ENCODE data around the gene TAS2R31.

TAS2R31 gene

DNA sequence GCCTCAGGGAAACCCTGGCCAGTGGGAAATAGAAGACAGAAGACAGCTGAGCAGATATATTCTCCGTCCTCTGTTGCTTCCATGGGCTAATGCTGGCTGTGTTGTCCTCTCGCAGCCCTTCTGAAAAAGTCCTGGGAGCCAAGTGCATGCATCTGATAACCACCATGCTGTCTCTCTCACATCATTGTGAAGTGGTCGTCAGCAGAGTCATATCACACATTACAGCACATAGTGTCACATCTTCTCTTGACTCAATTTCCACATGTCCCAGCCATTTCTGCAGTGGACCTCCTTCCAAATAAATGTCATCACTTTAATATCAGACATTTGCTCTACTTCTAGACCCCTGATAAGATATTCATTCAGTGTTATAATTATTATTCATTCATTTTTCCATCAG is 36.9 kb downstream of the TAS2R31 start:
- no peak for DNase-seq

DNA sequence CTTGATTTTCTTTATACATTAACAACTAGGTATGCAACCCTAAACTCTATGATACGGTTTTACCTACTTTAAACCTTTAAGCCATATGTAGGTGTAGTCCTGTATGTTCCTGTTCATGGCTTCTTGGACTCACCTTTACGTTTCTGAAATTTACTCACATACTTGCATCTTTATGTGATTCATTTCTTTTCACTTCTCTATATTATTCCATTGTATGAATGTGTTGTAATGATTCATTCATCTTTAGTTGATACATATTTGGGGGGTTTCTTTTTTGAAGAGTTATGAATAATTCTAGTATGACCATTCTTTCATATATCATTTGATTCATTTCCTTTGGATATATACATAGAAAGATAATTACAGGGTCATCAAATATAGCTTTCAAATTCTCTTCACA is 42.1 kb downstream of the TAS2R31 start:
- no peak for DNase-seq

DNA sequence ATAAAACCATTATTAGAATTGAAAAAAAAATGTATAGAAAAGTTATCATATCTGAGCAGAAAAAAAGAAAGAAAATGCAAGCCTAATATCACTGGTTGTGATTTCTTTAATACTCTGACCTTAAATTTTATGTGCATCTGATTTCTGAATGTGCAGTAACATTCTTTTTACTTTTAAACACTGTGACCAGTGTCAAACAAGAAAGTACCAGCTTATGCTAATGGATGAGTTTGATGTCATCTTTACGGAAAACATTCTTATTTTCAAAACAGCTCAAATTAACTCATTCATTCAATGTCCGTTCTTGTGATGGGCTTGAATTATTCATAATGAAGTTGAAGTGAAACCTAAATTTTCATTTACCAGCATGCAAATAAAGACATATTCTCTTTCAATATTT is 44.4 kb downstream of the TAS2R31 start, which contains the start of gene TAS2R50:
TAS2R50 (minus strand) TSS at position 101 of the 400 bp plus-strand sequence; CDS start at position 49, 52 bp downstream.
- no peak for DNase-seq

DNA sequence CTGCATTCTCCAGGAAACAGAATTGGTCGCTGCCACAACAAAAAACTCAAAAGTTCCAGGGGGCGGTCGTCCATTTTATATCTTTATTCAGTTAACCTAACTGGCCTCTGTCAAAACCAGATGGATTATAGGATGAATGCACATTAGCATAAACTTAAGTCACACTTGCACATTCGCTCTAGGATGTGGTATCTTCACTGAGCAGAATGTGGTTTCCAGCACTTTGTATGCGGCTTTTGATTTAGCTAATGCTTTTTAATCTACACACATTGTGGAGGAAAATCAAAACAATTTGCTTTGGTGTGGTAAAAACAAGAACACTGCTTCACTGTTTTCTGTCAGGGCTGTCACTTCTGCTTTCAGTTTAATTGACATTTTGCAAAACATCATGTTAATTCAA is 49.0 kb downstream of the TAS2R31 start:
- no peak for DNase-seq

Data from NCI-H2171 treated with DMSO at 0.1 percent for 48 hours (cell line).